NCI-H2196 (cell line): ENCODE results near the gene SMYD3.
"Not testable (repeated sequence)": the region's sequence is repeated elsewhere in the genome, so short reads cannot be mapped to it uniquely, and the experiment has no call there.

Experiments
- DNase-seq: peaks from one replicate; lab custom pipeline; 2025; ENCODE audit not compliant: unreplicated experiment; lab: John Stamatoyannopoulos, UW

The SMYD3 gene

DNA sequence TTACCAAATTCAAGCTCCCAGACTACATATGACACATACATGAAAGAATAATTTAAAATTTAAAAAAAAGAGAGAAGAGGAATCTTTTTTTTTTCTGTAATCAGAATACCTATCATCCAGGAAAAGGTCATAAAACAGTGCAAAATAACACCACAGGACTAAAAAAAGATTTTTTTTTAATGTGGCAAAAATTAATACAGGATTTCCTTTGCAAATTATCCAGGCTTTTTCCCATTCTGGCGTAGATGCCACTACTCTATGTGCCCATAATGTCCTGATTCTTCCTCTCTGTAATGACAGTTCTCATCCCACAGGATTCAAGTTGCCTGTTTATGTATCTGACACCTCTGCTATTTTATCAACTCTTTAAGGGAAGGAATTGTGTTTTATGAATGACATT is 429.6 kb downstream of the SMYD3 start:
- no peak for DNase-seq

- DNase-seq, result no peak
These were observed 432.7 kb downstream of the SMYD3 start for GRCh38 chr1:246074421-246074820.

- DNase-seq, result no peak
These were observed 434.6 kb downstream of the SMYD3 start for GRCh38 chr1:246072456-246072955.

GRCh38 chr1:246071981-246072380 is 435.1 kb downstream of the SMYD3 start:
- not testable (repeated sequence) for DNase-seq

- DNase-seq, result not testable (repeated sequence)
These were observed 435.5 kb downstream of the SMYD3 start for GRCh38 chr1:246071561-246071960.

GRCh38 chr1:246069581-246069980 is 437.5 kb downstream of the SMYD3 start:
- no peak for DNase-seq

- no peak for DNase-seq
These were observed 438.2 kb downstream of the SMYD3 start for GRCh38 chr1:246068619-246069509.

- DNase-seq, result no peak
These were observed 438.9 kb downstream of the SMYD3 start for GRCh38 chr1:246068217-246068512.

DNA sequence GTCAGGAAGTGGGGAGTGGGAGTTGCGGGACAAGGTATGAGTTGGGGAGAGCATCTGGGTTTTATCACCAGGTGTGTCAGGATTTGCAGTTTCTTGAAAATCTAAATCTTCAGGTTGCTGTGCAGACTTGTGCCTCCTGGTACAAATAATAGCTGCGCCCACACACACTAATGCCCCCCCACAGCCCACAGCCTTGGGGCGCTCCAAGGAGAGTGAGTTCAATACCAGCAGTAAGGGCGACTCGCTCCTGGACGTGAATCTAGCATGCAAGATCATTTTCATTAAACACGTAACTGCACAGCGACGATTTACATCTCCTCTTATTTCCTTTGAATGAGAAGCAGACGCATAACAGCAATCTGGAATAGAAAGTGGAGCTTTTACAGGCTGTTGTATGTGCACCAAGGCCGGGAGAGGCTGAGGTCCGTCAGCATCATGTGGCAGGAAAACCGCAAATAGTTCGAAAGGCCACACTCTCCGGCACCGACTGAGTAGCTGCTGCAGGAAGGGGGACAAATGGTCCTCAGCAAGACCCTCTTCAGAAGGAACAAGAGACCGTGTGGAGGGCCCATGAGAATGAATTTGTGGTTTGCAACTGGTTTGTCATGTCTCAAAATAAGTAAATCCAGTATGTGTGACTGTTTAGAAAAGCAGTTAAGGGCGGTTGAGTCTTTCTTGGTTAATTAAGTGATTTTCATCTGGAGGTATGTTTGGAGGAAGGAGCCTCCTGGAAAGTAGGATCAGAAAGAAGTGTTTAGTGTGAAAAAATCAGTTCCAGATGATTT is 439.5 kb downstream of the SMYD3 start:
- DNase-seq, result no peak

DNA sequence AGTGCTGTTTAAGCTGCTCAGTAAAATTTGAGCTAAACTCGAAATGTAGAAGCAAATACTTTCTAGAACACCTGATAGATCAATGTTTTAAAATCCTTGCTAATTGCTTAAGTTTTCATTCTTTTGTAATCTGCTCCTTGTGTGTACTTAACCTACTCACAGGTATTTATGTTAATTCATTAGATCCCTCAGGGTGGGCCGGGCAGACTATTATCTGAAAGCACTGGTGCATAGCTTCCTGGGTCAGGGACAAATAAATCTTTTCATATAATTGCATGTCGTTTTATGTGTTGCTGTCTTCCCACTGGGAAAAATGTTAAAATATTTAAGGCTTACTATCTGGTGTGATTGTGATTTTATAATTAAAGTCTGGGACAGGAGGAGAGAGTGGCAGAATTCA is 440.5 kb downstream of the SMYD3 start:
- no peak for DNase-seq

DNA sequence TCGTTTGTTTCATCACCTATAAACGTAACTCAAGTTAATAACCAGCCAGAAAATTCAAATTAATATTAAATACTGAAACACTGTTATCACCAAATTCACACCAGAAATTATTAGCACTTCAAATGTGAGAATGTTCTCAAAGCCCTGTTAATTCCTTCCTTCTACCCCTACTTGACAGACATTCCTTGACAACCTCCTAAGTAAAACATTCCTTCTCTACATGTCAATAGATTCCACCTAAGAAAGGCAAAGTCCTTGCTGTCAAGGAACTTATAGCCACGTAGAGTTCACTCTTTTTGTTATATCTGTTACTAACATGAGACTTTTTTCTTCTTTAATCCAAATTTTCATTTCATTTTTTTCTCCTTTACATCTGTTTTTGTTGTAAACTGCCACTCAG is 441.5 kb downstream of the SMYD3 start:
- no peak for DNase-seq

DNA sequence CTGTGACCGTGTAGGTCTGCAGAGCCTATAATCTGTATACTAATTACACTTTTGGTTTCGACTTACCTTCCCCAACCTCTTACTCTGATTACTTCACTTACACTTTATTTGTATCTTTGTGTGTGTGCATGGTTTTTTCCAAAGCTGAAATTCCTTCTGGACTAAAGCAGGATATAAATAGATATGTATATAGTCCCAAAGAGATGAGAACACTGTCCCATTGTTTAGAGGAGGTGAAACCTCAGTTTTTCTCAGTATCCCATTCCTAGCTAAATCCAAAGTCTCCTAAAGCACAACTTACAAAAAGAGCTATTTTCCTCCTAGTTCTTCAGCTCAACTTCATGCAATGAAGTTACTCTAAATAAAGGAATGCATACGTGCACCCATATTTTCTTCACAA is 442.2 kb downstream of the SMYD3 start:
- no peak for DNase-seq

GRCh38 chr1:246063013-246063616 is 444.0 kb downstream of the SMYD3 start:
- DNase-seq, result no peak

GRCh38 chr1:246058466-246058865 is 448.6 kb downstream of the SMYD3 start:
- no peak for DNase-seq

DNA sequence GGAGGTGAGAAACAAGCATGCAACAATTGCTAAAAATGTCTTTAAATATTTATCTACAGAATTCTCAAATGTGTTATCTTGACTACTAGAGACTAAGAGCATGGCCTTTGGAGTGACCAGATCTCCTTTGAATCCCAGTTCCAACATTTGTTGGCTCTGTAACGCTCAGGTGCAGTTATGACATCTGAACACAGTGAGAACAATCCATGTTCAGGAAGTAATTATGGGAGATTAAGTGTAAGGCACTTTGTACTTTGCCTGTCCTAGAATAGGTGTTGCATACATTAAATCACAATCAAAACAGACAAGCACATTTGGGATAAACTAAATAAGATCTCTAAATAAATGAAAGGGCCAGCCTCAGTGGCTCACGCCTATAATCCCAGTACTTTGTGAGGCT is 454.5 kb downstream of the SMYD3 start:
- DNase-seq, result no peak

DNA sequence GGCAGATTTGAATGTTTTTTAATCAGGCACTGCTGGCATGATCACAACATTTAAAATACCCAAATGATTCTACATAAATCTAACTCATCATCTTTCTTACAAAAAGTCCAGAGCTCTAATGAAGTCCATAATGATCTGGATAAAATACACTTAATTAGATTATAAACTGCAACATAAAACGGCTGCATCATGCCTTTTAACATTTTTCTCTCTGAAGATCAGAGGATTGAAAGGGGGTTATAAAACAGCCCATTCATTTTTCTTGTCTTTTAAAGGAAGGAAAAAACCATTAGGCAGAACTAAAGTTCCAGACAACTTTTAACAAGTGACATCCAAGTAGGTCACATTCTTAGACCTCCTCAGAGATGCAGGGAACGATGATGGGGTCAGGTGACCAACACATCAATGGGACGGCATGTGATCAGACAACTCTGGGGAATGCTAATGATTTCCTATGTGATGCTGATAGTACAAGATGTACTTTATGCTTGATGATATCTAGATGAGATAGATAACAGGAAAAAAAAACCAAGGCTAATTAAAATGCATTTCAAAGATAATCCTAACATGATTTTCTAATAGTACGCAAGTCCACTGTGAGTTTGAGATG is 455.1 kb downstream of the SMYD3 start:
- no peak for DNase-seq

DNA sequence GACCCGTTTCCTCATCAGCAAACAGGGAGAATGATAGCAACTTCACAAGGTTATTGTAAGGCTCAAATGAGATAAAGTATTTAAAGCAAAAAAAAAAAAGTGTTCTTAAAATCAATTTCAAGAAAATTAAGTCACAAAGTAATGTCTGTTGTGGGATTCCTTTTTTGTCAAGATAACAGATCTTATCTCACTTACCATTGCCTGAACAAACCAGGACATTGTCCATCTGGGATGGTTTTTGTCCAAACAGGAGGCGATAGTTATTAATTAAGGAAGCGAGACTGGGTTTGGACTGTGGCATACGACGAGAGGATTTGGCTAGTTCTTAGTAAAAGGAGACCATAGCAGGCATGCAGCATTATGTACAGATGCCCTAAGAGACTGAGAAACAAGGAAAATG is 458.4 kb downstream of the SMYD3 start:
- no peak for DNase-seq

DNA sequence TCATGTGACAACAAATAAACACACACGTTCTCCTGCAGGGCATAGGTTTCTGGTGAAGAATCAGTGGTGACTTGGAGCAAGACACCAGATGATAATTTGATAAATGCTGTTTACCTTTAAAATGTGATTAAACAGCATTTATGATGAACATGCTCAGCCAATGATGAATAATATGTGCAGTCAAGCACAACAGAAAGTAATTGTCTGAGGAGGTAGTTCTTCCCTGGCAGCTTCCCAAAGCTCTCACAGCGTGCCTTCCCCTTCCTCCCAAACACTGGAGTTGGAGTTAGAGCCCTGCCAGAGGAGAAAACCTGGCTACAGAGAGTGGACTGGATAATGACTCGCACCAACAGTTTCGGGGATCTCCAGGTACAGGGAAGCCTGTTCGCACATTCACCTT is 463.5 kb downstream of the SMYD3 start:
- peak; percentile 21 for DNase-seq

GRCh38 chr1:246041360-246041759 is 465.7 kb downstream of the SMYD3 start:
- no peak for DNase-seq

DNA sequence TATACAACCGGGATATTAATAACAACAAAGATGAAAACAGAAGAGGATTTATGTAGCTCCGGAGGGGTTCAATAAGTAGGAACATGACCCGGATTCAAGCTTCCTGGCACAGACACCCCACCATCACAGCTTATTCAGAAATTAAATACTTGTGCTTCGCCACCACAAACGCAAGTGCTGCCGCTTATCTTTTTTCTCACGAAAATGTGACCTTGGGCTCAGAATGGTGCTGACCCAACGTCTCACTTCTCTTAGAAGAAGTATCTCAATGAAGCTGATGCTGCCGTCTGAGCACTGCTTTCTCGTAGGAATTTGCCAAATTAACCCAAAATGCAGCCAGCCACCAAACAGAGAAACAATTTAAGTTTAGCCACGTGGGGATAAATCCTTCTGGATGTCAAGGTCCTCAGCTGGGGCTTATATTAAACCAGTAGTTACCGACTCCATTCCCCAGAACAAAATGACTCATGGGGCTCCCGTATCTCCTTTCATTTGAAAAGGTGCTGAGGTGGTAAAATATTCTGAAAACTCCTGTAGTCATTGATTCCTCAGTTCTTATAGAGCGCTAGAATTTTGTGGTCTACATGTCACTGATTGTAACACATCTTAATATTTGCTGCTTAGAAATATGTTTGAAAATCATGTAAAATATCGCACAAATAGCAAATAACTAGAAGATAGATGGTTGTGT is 466.7 kb downstream of the SMYD3 start:
- DNase-seq, result no peak

- DNase-seq, result no peak
These were observed 467.5 kb downstream of the SMYD3 start for GRCh38 chr1:246039584-246039983.
